Transverse colon (tissue), 4 donors: Measurements from ENCODE around the gene RPL35. TPM values are rescaled to one million over a fixed set of nuclear protein-coding genes. Genes with fewer than 3 reads are reported as not detected.
A peak's percentile ranks its signal among the peaks of the same experiment; 100 is the strongest.

Source experiments
- DNase-seq: peaks from one replicate; pipeline ENCODE4 v3.0.0-alpha.2; 2019
- H3K27ac ChIP-seq, 4 donors: fragments of 200-600 bp; sonication (generic); 2 replicates each; pipeline ENCODE4 v1.5.1; 2016 to 2018; ENCODE audit warnings: inconsistent platforms in 4 of 4
- H3K27me3 ChIP-seq: fragments of 200-600 bp; sonication (generic); 2 replicates; pipeline ENCODE4 v1.5.1; 2017; ENCODE audit warnings: inconsistent platforms
- H3K36me3 ChIP-seq, 4 donors: fragments of 200-600 bp; sonication (generic); 2 replicates each; pipeline ENCODE4 v1.5.1; 2017 to 2019; ENCODE audit warnings: inconsistent platforms in 4 of 4
- H3K4me1 ChIP-seq, 4 donors: fragments of 200-600 bp; sonication (generic); 2 replicates each; pipeline ENCODE4 v1.5.1; 2017 to 2020; ENCODE audit warnings: inconsistent platforms in 4 of 4
- H3K4me3 ChIP-seq, 4 donors: fragments of 200-600 bp; sonication (generic); 1 replicate in 1 of 4; 2 replicates in 3 of 4; pipeline versions ENCODE4 v1.5.1 to v1.6.1; 2017 to 2019; ENCODE audit warnings: inconsistent platforms in 4 of 4
- H3K9me3 ChIP-seq, 2 donors: fragments of 200-600 bp; sonication (generic); 2 replicates each; pipeline ENCODE4 v1.5.1; 2017 to 2019; ENCODE audit warnings: inconsistent platforms in 2 of 2
- CTCF ChIP-seq, 5 experiments: fragments of 200-600 bp in 3 of 5; fragments of 450-650 bp in 2 of 5; sonication (generic) in 3 of 5; IDR thresholded peaks; 1 replicate in 2 of 5; 2 replicates in 3 of 5; pipeline ENCODE4 v1.5.1; 2016 to 2017; ENCODE audit warnings: antibody characterized with exemption in 5 of 5, inconsistent platforms in 3 of 5, mild to moderate bottlenecking in 2 of 5, moderate library complexity in 1 of 5
- EP300 ChIP-seq: sonication (generic); formaldehyde crosslinking; IDR thresholded peaks from one replicate; pipeline ENCODE4 v1.6.1; 2017; ENCODE audit warnings: antibody characterized with exemption, low read depth
- POLR2A ChIP-seq: fragments of 450-650 bp; IDR thresholded peaks from one replicate; pipeline ENCODE4 v1.6.1; 2016; ENCODE audit warnings: antibody characterized with exemption, mild to moderate bottlenecking, moderate library complexity
- POLR2AphosphoS5 ChIP-seq, 3 donors: sonication (generic); formaldehyde crosslinking; IDR thresholded peaks; one replicate each; pipeline ENCODE4 v1.6.1; 2016; ENCODE audit warnings: antibody characterized with exemption in 3 of 3
- WGBS, 2 donors: methylation state at CpG; one replicate each; pipeline ENCODE4 v1.1.5; 2018; ENCODE audit warnings: low coverage in 1 of 2; 5-methylcytosine and 5-hydroxymethylcytosine counted together
- in situ Hi-C, 4 donors: fragments of 200-750 bp; cut with MboI; loops; one replicate each; pipeline versions ENCODE4 v1.15.0 to v1.15.1; 2017; ENCODE audit warnings: low sequenced_read_pairs in 3 of 4, low pct_ligation_motif_present in 1 of 4, low pct_unique_long_range_greater_than_20kb in 1 of 4
- intact Hi-C: fragments of 100-400 bp; cut with DNase I; formaldehyde crosslinking; loops from one replicate; pipeline ENCODE4 v1.15.1; 2023; ENCODE audit warnings: low total_unique reads
- total RNA-seq, 4 donors: library from RNA; depleted of rRNA; stranded (reverse); fragments of >200 nt; gene quantifications; one replicate each; pipeline ENCODE4 v1.1.0, GENCODE V29; 2016

The RPL35 gene
- total RNA-seq, 4 donors from 2014 or later = 498 to 3,953 (median 1,382) TPM

GRCh38 chr9:124815601-124816000 is 46.2 kb downstream of the RPL35 start:
- no peak for DNase-seq
- H3K27ac ChIP-seq = no peak overlapping the region
- 78 to 83% methylated on average over 4 to 5 of the region's 5 CpGs for WGBS, 2 donors
- TF ChIP-seq CTCF (IDR thresholded peaks at IDR 0.05) (no peak), POLR2A (no peak), EP300 (no peak), POLR2AphosphoS5 (IDR thresholded peaks at IDR 0.05) (no peak)
- in situ Hi-C loops = no loop called here
- no peak overlapping the region for H3K4me3 ChIP-seq
- H3K9me3 ChIP-seq = no peaks in the 10 kb centered on the region
- H3K4me1 ChIP-seq = peaks cover 11 to 26% (median 24%) of the 10 kb centered on the region in 4 donors
- intact Hi-C loops = no loop called here
- no peaks in the 10 kb centered on the region for H3K36me3 ChIP-seq
- no peaks in the 10 kb centered on the region for H3K27me3 ChIP-seq

- Histone ChIP-seq H3K36me3 (no peaks in the 10 kb centered on the region), H3K27ac (peak overlapping the region in 3 of 4 donors; percentile 74 to 83 (median 80)), H3K4me3 (no peak overlapping the region), H3K4me1 (peaks cover 11 to 26% (median 24%) of the 10 kb centered on the region in 4 donors), H3K27me3 (no peaks in the 10 kb centered on the region), H3K9me3 (no peaks in the 10 kb centered on the region)
- in situ Hi-C loops = no loop called here
- intact Hi-C loops = no loop called here
- WGBS, 2 donors = 72 to 90% methylated on average over 3 to 5 of the region's 5 CpGs
- DNase-seq = no peak
- TF ChIP-seq POLR2A (no peak), EP300 (no peak), CTCF (IDR thresholded peaks at IDR 0.05) (no peak), POLR2AphosphoS5 (IDR thresholded peaks at IDR 0.05) (no peak)
These were observed 47.6 kb downstream of the RPL35 start for GRCh38 chr9:124814164-124814535.

GRCh38 chr9:124813501-124814163 is 48.1 kb downstream of the RPL35 start:
- H3K4me3 ChIP-seq = no peak overlapping the region
- in situ Hi-C loops = no loop called here
- WGBS, 2 donors = 50 to 78% methylated on average over 1 to 11 of the region's 11 CpGs
- H3K4me1 ChIP-seq = peaks cover 11 to 26% (median 24%) of the 10 kb centered on the region in 4 donors
- H3K27me3 ChIP-seq = no peaks in the 10 kb centered on the region
- H3K36me3 ChIP-seq = no peaks in the 10 kb centered on the region
- peak overlapping the region; percentile 13 to 83 (median 77) for H3K27ac ChIP-seq
- TF ChIP-seq POLR2A (no peak), EP300 (no peak), POLR2AphosphoS5 (IDR thresholded peaks at IDR 0.05) (no peak), CTCF (IDR thresholded peaks at IDR 0.05) (no peak)
- no peaks in the 10 kb centered on the region for H3K9me3 ChIP-seq
- intact Hi-C loops = no loop called here
- no peak for DNase-seq

GRCh38 chr9:124813041-124813440 is 48.7 kb downstream of the RPL35 start:
- H3K4me1 ChIP-seq = peaks cover 11 to 26% (median 24%) of the 10 kb centered on the region in 4 donors
- H3K27me3 ChIP-seq = no peaks in the 10 kb centered on the region
- no peak for TF ChIP-seq CTCF (IDR thresholded peaks at IDR 0.05)
- no peak for TF ChIP-seq POLR2AphosphoS5 (IDR thresholded peaks at IDR 0.05)
- TF ChIP-seq POLR2A = no peak
- TF ChIP-seq EP300 = no peak
- peak overlapping the region; percentile 13 to 83 (median 77) for H3K27ac ChIP-seq
- H3K36me3 ChIP-seq = no peaks in the 10 kb centered on the region
- no peak overlapping the region for H3K4me3 ChIP-seq
- 83% methylated on average over 7 of the region's 7 CpGs; no CpG with 5 or more reads in 1 of the 2 donors for WGBS, 2 donors
- DNase-seq = no peak
- intact Hi-C loops = no loop called here
- H3K9me3 ChIP-seq = no peaks in the 10 kb centered on the region
- in situ Hi-C loops = no loop called here
